ENCODE measurements around the gene SPDYE2B.
"Not testable (repeated sequence)": the region's sequence is repeated elsewhere in the genome, so short reads cannot be mapped to it uniquely, and the experiment has no call there.

Gene SPDYE2B

DNA sequence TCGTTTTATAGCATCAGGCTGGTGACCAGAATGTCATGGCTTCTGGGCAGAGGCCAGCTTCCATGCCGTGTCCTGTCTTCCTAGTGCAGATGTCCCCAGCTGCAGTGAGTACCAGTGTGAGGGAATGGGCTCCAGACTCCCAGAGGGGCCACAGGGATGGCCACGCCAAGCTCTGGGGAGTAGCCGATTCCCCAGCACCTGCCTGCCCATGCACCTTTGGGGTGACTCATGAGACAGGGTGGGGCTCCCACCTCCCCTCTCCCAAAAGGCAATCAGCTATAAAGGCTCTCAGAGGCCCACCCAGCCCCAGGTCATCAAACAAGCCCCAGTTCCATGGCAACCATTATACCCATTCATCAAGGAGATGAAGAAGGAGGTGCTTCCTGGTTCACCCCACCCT is at the start of gene SPDYE2B:
Gene SPDYE2B, plus strand, starts transcription at position 396 of the 400 bp plus-strand sequence. CDS start 2,030 bp downstream, outside the sequence.
- DNase-seq: not testable (repeated sequence)

DNA sequence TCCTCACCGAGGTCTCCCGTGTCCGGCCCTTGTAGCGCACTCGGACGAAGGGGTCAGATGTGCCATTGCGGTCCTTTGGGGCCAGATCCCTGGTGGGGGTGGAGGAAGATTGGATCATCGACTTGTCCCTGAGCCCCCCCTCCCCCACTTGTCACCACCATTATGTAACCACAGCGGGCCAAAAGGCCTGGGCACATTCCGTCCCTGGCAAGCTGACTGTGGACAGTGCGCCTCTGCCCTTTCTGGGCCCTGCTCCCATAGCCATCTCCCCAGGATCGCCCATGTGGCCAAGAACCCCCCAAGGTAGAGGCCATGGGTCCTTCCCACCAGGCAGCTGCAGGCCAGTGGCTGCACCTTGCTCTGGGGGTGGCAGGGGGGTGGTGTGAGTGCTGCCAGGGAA is 47.8 kb upstream of the SPDYE2B start:
- DNase-seq: not testable (repeated sequence)

GRCh38 chr7:102604431-102605145 is 45.5 kb upstream of the SPDYE2B start:
- DNase-seq: not testable (repeated sequence)

DNA sequence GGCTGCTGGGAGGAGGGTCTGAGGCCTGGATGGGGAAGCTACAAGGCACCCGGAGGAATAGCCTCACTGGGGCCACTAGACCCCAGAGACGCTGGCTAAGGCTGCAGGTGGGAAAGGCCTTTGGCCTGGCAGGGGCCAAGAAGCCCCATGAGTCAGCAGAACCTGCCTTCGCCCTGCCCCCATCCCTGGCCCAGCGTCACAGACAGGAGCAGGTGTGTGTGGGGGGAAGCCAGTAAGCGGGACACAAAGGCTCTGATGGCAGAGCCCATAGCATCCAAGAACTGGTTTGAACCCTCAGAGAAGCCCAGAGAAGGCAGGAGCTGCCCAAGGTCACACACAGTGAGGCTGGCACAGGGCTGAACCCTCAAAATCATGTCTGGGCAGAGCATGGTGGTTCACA is 43.3 kb upstream of the SPDYE2B start:
- DNase-seq: not testable (repeated sequence)

DNA sequence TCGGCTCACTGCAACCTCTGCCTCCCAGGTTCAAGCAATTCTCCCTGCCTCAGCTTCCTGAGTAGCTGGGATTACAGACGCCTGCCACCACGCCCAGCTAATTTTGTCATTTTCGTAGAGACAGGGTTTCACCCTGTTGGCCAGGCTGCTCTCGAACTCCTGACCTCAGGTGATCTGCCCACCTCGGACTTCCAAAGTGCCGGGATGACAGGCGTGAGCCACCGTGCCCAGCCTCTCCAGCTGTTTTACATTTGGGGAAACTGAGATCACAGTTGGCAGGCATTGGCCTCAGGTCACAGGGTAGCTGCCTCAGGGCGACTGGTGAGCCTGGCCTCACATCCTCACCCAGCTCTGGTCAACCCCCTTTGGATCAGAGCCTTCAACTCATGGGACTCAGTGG is 40.4 kb upstream of the SPDYE2B start:
- DNase-seq: not testable (repeated sequence)

DNA sequence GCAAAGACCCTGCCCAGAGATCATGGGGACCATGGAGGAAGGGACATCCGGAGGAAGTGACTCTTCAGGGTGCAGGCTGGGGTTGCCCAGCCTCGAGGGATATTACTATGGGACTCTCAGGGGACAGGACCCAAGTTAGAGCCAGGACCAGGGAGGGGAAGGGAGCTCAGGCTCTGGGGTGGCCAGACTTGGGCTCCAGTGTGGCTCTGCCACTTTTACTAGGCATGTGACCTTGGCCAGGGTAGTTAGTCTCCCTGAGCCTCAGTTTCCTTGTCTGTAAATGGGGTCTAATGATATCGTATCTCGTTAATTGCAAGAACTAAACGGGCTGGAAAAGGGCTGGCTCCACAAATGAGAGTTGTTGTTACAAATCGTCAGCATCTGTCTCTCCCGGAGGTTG is 39.7 kb upstream of the SPDYE2B start:
- DNase-seq: not testable (repeated sequence)

GRCh38 chr7:102611013-102611674 is 39.0 kb upstream of the SPDYE2B start:
- DNase-seq: not testable (repeated sequence)

DNA sequence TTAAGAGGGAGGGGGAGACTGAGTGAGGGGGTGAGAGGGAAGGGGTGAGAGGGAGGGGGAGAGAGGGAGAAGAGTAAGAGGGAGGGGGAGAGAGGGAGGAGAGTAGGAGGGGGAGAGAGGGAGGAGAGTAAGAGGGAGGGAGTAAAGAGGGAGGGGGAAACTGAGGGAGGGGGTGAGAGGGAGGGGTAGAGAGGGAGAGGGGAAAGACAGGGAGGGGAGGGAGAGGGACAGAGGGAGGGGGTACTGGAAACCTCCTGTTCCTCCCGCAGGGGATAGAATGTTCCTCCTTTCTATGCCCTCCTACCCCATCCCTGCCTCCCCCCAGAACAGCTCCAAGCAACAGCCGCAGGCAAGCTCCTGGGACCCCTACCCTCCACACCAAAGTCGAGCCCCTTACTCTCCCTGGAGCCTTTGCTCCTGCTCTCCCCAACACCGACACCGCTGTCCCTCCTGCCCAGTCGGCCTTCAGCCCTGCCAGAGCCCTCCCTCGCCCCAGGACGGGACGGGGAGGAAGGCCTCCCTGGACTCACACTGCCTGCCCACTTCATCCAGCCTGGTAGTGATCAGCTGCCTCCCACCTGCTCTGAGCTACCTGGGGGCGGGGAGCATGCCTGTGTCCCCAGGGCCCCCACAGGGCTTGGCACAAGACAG is 38.3 kb upstream of the SPDYE2B start:
- not testable (repeated sequence) for DNase-seq

- not testable (repeated sequence) for DNase-seq
Observed at GRCh38 chr7:102613575-102614345, 36.4 kb upstream of the SPDYE2B start.

DNA sequence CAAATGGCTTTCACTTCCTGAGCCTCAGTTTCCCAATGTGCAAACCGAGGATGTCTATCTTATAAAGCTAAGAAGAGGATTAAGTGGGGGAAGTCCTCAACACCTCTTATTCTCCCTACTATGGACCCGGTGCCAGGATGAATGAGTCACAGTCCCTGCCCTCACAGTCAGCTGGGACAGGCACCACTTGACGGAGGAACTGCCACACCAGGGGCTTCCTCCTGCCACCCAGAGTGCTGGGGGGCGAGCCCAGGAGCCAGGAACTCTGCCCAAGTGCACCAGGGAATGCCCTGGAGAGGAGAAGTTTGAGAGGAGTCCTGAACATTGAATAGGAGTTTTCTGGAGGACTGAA is 35.8 kb upstream of the SPDYE2B start:
- DNase-seq: not testable (repeated sequence)

DNA sequence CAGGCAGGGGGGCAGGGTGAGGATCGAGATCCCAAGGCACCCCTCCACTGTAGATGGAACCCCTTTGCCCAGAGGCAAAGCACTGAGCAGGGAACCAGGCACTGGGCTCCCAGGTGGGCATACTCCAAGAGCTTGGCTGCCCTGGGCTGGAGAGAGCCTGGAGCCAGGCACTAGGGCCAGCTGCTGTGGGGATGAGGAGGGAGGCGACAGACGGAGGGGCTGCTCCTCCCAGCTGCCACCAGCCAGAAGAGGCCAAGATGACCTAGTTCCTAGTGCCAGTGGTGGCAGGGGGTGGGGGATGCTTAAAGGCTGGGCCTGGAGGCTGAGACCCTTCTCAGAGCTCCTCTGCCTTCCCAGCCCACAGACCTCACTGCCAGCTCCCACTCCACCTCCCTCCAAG is 35.2 kb upstream of the SPDYE2B start:
- DNase-seq: not testable (repeated sequence)

- not testable (repeated sequence) for DNase-seq
Observed at GRCh38 chr7:102615930-102616329, 34.2 kb upstream of the SPDYE2B start.

DNA sequence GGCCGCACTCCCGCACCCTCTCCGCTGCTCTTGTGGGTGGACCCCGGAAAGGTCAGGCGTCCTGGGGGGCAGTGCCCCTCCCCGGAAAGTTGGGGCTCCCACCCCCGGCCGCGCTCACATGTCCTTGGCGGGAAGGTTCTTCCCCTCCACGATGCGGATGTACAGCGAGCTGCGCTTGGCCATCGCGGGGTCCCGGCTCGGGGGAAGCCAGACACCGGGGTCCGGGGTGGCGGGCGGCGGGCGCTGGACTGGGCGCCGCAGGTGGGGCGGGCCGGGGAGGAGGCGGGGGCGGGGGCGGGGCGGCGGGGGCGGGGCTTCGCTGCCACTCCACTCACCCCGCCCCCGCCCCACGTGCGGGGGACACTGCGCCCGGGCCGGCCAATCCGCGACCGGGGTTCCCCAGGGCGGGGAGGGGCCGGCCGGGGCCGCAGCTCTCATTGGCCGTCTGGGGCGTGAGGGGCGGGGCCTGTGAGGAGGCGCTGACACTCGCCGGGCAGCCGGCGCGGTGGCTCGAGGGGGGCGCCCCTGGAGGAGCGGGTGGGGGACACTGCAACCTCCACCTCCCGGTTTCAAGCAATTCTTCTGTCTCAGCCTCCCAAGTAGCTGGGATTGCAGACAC is 33.5 kb upstream of the SPDYE2B start, which contains the start of gene RASA4:
Gene RASA4, minus strand, starts transcription at position 250 of the 619 bp plus-strand sequence. Its CDS starts 67 bp downstream, at position 183.
- not testable (repeated sequence) for DNase-seq

- not testable (repeated sequence) for DNase-seq
Observed at GRCh38 chr7:102618122-102618521, 32.0 kb upstream of the SPDYE2B start.

DNA sequence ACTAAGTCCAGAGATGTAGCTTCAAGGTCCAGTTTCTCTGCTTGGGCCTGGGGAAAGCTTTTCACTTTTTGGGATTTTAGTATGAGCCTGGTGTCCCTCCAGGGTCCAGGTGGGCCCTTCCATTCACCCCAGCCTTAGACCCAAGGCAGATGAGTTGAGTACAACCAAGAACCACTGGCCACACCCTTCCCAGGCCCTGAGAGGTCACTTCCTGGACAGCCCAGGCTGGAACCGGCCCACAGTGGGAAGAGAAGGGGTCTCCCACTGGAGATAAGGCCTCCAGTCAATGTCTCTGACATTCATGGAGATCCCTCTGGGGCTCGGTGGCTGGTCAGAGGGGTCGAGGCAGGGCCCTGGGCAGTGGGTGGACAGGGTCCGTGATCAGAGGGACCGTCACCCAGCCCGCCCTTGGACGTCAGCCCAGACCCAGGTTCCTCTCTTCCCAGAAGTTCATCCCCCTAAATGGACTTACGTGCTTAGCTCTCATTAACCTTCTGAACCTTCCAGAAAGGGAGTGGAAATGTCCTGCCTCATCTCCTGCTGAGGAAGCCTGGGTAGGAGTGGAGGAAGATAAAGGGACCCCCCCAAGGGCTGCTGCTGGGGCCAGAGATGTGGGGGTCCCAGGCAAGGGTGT is 22.7 kb upstream of the SPDYE2B start:
- DNase-seq: not testable (repeated sequence)

GRCh38 chr7:102630622-102631021 is 19.5 kb upstream of the SPDYE2B start:
- DNase-seq: not testable (repeated sequence)

DNA sequence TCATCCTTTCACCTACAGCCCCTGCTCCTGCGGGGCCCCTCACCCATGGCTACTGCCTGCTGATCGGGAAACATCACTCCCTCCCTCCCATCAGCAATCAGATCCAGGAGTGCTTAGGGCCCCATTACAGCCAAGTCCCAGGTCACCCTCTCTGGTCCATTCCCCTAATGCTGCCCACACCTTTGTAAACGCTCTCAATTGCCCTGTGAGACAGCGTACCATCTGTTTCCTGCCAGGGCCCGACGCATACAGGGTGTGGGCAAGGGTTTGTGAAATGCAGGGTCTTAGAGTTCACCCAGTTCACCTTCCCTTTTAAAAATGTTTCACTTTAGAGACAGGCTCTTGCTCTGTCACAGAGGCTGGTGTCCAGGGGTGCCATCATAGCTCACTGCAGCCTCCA is 15.8 kb upstream of the SPDYE2B start:
- not testable (repeated sequence) for DNase-seq

DNA sequence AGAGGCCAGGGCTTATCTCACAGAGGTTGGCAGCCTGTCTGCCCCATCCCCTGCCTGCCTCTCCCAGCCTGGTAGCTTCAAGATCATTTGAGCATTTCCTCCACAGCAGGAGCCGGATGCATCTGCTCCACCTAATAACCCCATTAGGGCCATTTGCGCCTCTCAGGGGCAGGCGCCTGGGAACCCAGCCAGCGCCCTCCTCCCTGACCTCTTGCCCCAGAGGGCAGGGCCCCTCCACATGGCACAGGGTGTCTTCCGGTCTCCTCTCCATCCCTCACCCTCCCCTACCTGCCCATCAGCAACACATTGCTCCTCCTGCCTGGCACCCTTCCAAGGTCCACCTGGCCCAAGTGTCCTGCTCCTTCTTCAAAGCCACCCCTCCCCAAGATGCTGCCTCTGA is 14.8 kb upstream of the SPDYE2B start:
- not testable (repeated sequence) for DNase-seq

DNA sequence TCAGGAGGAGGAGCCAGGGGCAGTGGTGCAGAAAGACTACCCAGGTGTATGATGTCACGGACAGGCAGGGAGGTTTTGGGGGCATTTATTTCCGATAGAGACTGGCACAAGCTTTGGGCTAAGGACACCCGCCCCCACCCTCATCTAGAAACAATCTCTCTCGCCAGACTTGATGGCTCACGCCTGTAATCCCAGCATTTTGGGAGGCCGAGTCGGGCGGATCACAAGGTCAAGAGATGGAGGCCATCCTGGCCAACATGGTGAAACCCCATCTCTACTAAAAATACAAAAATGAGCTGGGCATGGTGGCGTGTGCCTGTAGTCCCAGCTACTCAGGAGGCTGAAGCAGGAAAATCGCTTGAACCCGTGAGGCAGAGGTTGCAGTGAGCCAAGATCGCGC is 13.2 kb upstream of the SPDYE2B start:
- DNase-seq: not testable (repeated sequence)

- not testable (repeated sequence) for DNase-seq
Observed at GRCh38 chr7:102638848-102639247, 11.3 kb upstream of the SPDYE2B start.

GRCh38 chr7:102642691-102643090 is 7.4 kb upstream of the SPDYE2B start, which contains the start of gene UPK3BL1:
TSS of gene UPK3BL1 (minus strand) at chr7:102642791. CDS start at chr7:102642741, 50 bp downstream.
- DNase-seq: not testable (repeated sequence)

Data from erythroblast (primary cell).